ENCODE data around the gene EGLN1. TPM values are rescaled to one million over a fixed set of nuclear protein-coding genes. Genes with fewer than 3 reads are reported as not detected.

Gene EGLN1
- polyA plus RNA-seq, 1 of the 3 experiments (the other 2 are of a cell fraction): 10.7 TPM

DNA sequence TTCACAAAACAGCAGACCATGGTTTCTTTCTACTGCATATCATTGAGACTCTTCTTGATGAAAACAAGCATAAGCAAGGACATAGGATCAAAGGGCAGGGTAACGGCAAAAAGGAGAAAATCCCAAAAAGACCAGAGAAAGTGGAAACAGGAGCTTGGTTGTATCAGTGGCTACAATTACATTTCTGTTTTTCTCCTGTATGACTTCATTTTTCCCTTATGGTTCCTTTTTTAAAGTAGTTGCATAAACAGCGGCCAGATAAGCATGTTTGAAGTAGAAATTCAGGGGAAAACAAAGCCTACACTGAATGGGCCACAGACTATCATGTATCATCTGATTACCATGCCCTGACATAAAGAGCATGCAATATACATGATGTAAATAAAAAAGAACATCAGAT, 4.6 kb downstream of the EGLN1 start:
- H3K79me2 ChIP-seq (ENCODE audit: insufficient read depth): peaks cover 91% of the 10 kb centered on the region
- H3K4me1 ChIP-seq (ENCODE audit: control insufficient read depth in 1 of 2, insufficient read depth in 2 of 2, low read depth in 1 of 2, low read length in 1 of 2): peaks cover 15 to 29% of the 10 kb centered on the region in 2 experiments
- H3K27me3 ChIP-seq (ENCODE audit: insufficient read depth): no peaks in the 10 kb centered on the region
- TF ChIP-seq RAD21 (IDR thresholded peaks at IDR 0.05; ENCODE audit: low read length): no peak
- no peak for TF ChIP-seq USF1 (IDR thresholded peaks at IDR 0.05; ENCODE audit: borderline replicate concordance, low read depth)
- no peak for TF ChIP-seq TAF1 (IDR thresholded peaks at IDR 0.05; ENCODE audit: borderline replicate concordance, low read depth, low read length)
- TF ChIP-seq SMC3 (IDR thresholded peaks at IDR 0.05; ENCODE audit: low read depth, low read length): no peak
- no peak for TF ChIP-seq MAX (IDR thresholded peaks at IDR 0.05; ENCODE audit: low read depth)
- no peak for TF ChIP-seq SIN3A (IDR thresholded peaks at IDR 0.05; ENCODE audit: borderline replicate concordance, low read depth, low read length)
- TF ChIP-seq FOSL2 (IDR thresholded peaks at IDR 0.05; ENCODE audit: borderline replicate concordance, low read depth): no peak
- no peak for TF ChIP-seq RFX5 (IDR thresholded peaks at IDR 0.05; ENCODE audit: low read length)
- TF ChIP-seq POLR2AphosphoS5 (IDR thresholded peaks at IDR 0.05; ENCODE audit: low read depth, low read length): no peak
- TF ChIP-seq TEAD4 (IDR thresholded peaks at IDR 0.05; ENCODE audit: borderline replicate concordance, insufficient read depth): no peak
- TF ChIP-seq, protein P1, sequence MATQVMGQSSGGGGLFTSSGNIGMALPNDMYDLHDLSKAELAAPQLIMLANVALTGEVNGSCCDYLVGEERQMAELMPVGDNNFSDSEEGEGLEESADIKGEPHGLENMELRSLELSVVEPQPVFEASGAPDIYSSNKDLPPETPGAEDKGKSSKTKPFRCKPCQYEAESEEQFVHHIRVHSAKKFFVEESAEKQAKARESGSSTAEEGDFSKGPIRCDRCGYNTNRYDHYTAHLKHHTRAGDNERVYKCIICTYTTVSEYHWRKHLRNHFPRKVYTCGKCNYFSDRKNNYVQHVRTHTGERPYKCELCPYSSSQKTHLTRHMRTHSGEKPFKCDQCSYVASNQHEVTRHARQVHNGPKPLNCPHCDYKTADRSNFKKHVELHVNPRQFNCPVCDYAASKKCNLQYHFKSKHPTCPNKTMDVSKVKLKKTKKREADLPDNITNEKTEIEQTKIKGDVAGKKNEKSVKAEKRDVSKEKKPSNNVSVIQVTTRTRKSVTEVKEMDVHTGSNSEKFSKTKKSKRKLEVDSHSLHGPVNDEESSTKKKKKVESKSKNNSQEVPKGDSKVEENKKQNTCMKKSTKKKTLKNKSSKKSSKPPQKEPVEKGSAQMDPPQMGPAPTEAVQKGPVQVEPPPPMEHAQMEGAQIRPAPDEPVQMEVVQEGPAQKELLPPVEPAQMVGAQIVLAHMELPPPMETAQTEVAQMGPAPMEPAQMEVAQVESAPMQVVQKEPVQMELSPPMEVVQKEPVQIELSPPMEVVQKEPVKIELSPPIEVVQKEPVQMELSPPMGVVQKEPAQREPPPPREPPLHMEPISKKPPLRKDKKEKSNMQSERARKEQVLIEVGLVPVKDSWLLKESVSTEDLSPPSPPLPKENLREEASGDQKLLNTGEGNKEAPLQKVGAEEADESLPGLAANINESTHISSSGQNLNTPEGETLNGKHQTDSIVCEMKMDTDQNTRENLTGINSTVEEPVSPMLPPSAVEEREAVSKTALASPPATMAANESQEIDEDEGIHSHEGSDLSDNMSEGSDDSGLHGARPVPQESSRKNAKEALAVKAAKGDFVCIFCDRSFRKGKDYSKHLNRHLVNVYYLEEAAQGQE (IDR thresholded peaks at IDR 0.05; ENCODE audit: low read depth, low read length): no peak
- TF ChIP-seq ELF1 (IDR thresholded peaks at IDR 0.05): no peak
- no peak for DNase-seq
- WGBS (ENCODE audit: low lambda C conversion rate): 67% methylated on average over 2 of the region's 2 CpGs
- peak overlapping the region; percentile 16 to 80; a peak in 3 of 4 replicates for H3K4me3 ChIP-seq (ENCODE audit: low read depth in 2 of 2, low read length in 1 of 2)
- no peak overlapping the region for H2AFZ ChIP-seq (ENCODE audit: low read depth)
- H3K9ac ChIP-seq: peak overlapping the region; percentile 83; the same call in 1 of the 2 replicates
- POLR2A ChIA-PET: no interaction called here
- CTCF ChIA-PET: interaction anchor here (1.5 kb wide), 1 partner anchor 36 kb away, joined by 4 read pairs; no protein-coding TSS in a partner anchor
- peaks cover 4% of the 10 kb centered on the region for H3F3A ChIP-seq (replicated peaks; ENCODE audit: insufficient read depth)
- no peaks in the 10 kb centered on the region for H3K9me2 ChIP-seq
- peak overlapping the region; percentile 80 for H3K4me2 ChIP-seq
- peaks cover 4 to 5% of the 10 kb centered on the region in 2 experiments for H3K36me3 ChIP-seq (replicated peaks in 1 of 2; ENCODE audit: control insufficient read depth in 1 of 2, insufficient read depth in 2 of 2, low read length in 1 of 2)
- peak overlapping the region in 1 of 2 experiments; percentile 29; a peak in 1 of 4 replicates for H3K27ac ChIP-seq (ENCODE audit: low read depth in 2 of 2, low read length in 1 of 2)
- H4K20me1 ChIP-seq (ENCODE audit: insufficient read depth): peaks cover 63% of the 10 kb centered on the region
- no peaks in the 10 kb centered on the region for H3K9me3 ChIP-seq

- WGBS (ENCODE audit: low lambda C conversion rate): 11% methylated on average over 1 of the region's 1 CpG
- TF ChIP-seq FOXM1 (IDR thresholded peaks at IDR 0.05; ENCODE audit: low read depth) (no peak), USF2 (IDR thresholded peaks at IDR 0.05; ENCODE audit: borderline replicate concordance, low read depth, low read length) (no peak), IRF3 (IDR thresholded peaks at IDR 0.05; ENCODE audit: low read depth, low read length) (no peak), YY1 (IDR thresholded peaks at IDR 0.05; ENCODE audit: low read depth) (no peak), JUND (IDR thresholded peaks at IDR 0.05) (no peak)
- TF ChIP-seq, protein P2, sequence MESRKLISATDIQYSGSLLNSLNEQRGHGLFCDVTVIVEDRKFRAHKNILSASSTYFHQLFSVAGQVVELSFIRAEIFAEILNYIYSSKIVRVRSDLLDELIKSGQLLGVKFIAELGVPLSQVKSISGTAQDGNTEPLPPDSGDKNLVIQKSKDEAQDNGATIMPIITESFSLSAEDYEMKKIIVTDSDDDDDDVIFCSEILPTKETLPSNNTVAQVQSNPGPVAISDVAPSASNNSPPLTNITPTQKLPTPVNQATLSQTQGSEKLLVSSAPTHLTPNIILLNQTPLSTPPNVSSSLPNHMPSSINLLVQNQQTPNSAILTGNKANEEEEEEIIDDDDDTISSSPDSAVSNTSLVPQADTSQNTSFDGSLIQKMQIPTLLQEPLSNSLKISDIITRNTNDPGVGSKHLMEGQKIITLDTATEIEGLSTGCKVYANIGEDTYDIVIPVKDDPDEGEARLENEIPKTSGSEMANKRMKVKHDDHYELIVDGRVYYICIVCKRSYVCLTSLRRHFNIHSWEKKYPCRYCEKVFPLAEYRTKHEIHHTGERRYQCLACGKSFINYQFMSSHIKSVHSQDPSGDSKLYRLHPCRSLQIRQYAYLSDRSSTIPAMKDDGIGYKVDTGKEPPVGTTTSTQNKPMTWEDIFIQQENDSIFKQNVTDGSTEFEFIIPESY (IDR thresholded peaks at IDR 0.05; ENCODE audit: borderline replicate concordance, low read depth): no peak
Observed at GRCh38 chr1:231416901-231417300, 5.2 kb downstream of the EGLN1 start.

More at GRCh38 chr1:231416901-231417300, 5.2 kb downstream of the EGLN1 start:
- ChIA-PET CTCF (interaction anchor here (1.5 kb wide), 1 partner anchor 35 kb away, joined by 4 read pairs; no protein-coding TSS in a partner anchor), POLR2A (no interaction called here)
- peaks cover 19 to 29% of the 10 kb centered on the region in 2 experiments for H3K4me1 ChIP-seq (ENCODE audit: control insufficient read depth in 1 of 2, insufficient read depth in 2 of 2, low read depth in 1 of 2, low read length in 1 of 2)
- H2AFZ ChIP-seq (ENCODE audit: low read depth): no peak overlapping the region
- H3K27ac ChIP-seq (ENCODE audit: low read depth in 2 of 2, low read length in 1 of 2): peak overlapping the region in 1 of 2 experiments; percentile 29; a peak in 2 of 4 replicates
- peaks cover 7 to 9% of the 10 kb centered on the region in 2 experiments for H3K36me3 ChIP-seq (replicated peaks in 1 of 2; ENCODE audit: control insufficient read depth in 1 of 2, insufficient read depth in 2 of 2, low read length in 1 of 2)
- DNase-seq: no peak
- H3K9me3 ChIP-seq: no peaks in the 10 kb centered on the region
- H3K9ac ChIP-seq: peak overlapping the region; percentile 83; the same call in 1 of the 2 replicates
- peaks cover 63% of the 10 kb centered on the region for H4K20me1 ChIP-seq (ENCODE audit: insufficient read depth)
- H3K79me2 ChIP-seq (ENCODE audit: insufficient read depth): peaks cover 97% of the 10 kb centered on the region
- H3F3A ChIP-seq (replicated peaks; ENCODE audit: insufficient read depth): peaks cover 4% of the 10 kb centered on the region
- H3K4me3 ChIP-seq (ENCODE audit: low read depth in 2 of 2, low read length in 1 of 2): peak overlapping the region; percentile 17 to 80; a peak in 3 of 4 replicates
- no peaks in the 10 kb centered on the region for H3K27me3 ChIP-seq (ENCODE audit: insufficient read depth)
- peak overlapping the region; percentile 80 for H3K4me2 ChIP-seq
- no peaks in the 10 kb centered on the region for H3K9me2 ChIP-seq

Data from SK-N-SH (cell line).